ENCODE results near the gene REM2. TPM values are rescaled to one million over a fixed set of nuclear protein-coding genes. Genes with fewer than 3 reads are reported as not detected.
"Not testable (repeated sequence)": the region's sequence is repeated elsewhere in the genome, so short reads cannot be mapped to it uniquely, and the experiment has no call there.

The REM2 gene
- total RNA-seq, 1 donor from 2014 or later = 0.36 TPM

DNA sequence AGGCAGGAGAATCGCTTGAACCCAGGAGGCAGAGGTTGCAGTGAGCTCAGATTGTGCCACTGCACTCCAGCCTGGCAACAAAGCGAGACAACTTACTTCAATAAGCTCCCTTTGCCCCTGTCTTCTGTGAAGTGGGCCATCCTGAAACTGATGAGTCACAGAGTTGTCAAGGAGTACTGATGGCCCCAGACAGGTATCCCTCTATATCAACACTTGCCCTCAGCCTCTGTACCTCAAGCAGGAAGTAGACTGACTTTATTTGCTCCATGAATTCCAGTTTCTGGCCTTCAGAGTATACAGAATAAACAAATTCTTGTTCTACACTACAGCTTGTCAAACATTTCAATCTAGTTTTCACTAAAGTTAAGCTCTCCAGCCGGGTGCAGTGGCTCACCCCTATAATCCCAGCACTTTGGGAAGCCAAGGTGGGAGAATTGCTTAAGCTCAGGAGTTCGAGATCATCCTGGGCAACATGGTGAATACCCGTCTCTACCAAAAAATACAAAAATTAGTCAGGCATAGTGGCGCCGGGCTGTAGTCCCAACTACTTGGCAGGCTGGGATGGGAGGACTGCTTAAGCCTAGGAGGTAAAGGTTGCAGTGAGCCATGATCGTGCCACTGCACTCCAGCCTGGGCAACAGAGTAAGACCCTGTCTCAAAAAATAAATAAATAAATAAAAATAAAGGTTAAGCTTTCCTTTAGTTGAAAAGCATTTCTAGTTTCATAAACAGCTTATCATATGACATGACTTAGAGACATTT lies 27.9 kb upstream of the REM2 start:
- no peak overlapping the region for H3K27ac Mint-ChIP-seq (ENCODE audit: unreplicated experiment)
- no peaks in the 10 kb centered on the region for H3K9me3 Mint-ChIP-seq (ENCODE audit: unreplicated experiment)
- no peak for TF ChIP-seq CTCF (IDR thresholded peaks at IDR 0.05; ENCODE audit: unreplicated experiment)
- peaks cover 13% of the 10 kb centered on the region for H3K4me1 Mint-ChIP-seq (ENCODE audit: unreplicated experiment)
- H3K36me3 Mint-ChIP-seq (ENCODE audit: low read depth, unreplicated experiment) = no peaks in the 10 kb centered on the region
- H3K27me3 Mint-ChIP-seq (ENCODE audit: unreplicated experiment) = peaks cover 2% of the 10 kb centered on the region
- H3K4me3 Mint-ChIP-seq (ENCODE audit: unreplicated experiment) = no peak overlapping the region
- DNase-seq (ENCODE audit: low spot score) = no peak

DNA sequence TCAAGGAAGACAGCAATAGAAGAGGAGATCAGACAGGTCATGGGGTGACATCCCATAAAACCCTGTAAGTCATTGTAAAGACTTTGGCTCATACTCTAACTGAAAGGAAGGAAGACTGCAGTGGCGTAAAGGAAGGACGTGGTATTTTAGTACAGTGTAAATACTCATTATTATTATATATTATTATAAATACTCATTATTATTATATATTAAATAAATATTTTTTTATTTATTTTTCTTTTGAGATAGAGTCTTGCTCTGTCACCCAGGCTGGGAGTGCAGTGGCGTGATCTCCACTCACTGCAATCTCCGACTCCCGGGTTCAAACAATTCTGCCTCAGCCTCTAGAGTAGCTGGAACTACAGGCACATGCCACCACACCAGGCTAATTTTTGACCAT lies 26.6 kb upstream of the REM2 start:
- no peak for DNase-seq (ENCODE audit: low spot score)
- H3K27ac Mint-ChIP-seq (ENCODE audit: unreplicated experiment) = no peak overlapping the region
- no peaks in the 10 kb centered on the region for H3K36me3 Mint-ChIP-seq (ENCODE audit: low read depth, unreplicated experiment)
- H3K27me3 Mint-ChIP-seq (ENCODE audit: unreplicated experiment) = peaks cover 2% of the 10 kb centered on the region
- peaks cover 7% of the 10 kb centered on the region for H3K4me1 Mint-ChIP-seq (ENCODE audit: unreplicated experiment)
- TF ChIP-seq CTCF (IDR thresholded peaks at IDR 0.05; ENCODE audit: unreplicated experiment) = no peak
- H3K9me3 Mint-ChIP-seq (ENCODE audit: unreplicated experiment) = no peaks in the 10 kb centered on the region
- no peak overlapping the region for H3K4me3 Mint-ChIP-seq (ENCODE audit: unreplicated experiment)

DNA sequence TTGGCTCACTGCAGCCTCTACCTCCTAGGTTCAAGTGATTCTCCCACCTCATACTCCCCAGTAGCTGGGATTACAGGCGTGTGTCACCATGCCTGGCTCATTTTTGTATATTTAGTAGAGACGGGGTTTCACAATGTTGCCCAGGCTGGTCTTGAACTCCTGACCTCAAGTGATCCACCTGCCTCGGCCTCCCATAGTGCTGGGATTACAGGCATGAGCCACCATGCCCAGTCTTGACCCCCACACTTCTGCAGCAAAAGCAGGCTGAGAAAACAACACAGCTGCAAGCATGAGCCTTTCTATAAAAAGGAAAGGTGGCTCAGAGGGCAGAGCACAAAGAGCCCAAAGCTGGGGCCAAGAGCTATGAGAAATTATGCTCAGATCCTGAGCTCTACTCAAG lies 22.6 kb upstream of the REM2 start:
- H3K4me1 Mint-ChIP-seq (ENCODE audit: unreplicated experiment); H3K36me3 Mint-ChIP-seq (ENCODE audit: low read depth, unreplicated experiment); H3K27me3 Mint-ChIP-seq (ENCODE audit: unreplicated experiment); H3K4me3 Mint-ChIP-seq (ENCODE audit: unreplicated experiment); H3K9me3 Mint-ChIP-seq (ENCODE audit: unreplicated experiment); DNase-seq (ENCODE audit: low spot score); H3K27ac Mint-ChIP-seq (ENCODE audit: unreplicated experiment): not testable (repeated sequence)

DNA sequence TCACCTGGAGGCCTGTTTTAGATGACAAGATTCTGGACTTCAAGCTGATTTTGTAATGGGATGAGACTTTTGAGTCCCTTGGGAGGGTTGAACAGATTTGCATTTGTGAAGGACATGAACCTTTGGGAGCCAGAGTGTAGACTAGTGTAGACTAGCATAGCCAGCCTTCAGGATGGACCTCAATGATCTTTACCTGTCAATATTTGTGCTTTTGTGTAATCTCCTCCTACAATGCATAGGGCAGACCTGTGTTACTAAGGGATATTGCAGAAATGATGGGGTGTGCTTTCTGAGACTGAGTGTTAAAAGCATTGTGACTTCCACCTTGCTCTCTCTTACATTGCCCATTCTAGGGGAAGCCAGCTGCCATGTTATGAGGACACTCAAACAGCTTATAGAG lies 21.4 kb upstream of the REM2 start:
- Mint-ChIP-seq H3K27me3 (ENCODE audit: unreplicated experiment) (no peaks in the 10 kb centered on the region), H3K4me1 (ENCODE audit: unreplicated experiment) (peaks cover 8% of the 10 kb centered on the region), H3K36me3 (ENCODE audit: low read depth, unreplicated experiment) (no peaks in the 10 kb centered on the region), H3K9me3 (ENCODE audit: unreplicated experiment) (no peaks in the 10 kb centered on the region), H3K4me3 (ENCODE audit: unreplicated experiment) (no peak overlapping the region), H3K27ac (ENCODE audit: unreplicated experiment) (no peak overlapping the region)
- no peak for DNase-seq (ENCODE audit: low spot score)
- TF ChIP-seq CTCF (IDR thresholded peaks at IDR 0.05; ENCODE audit: unreplicated experiment) = no peak

DNA sequence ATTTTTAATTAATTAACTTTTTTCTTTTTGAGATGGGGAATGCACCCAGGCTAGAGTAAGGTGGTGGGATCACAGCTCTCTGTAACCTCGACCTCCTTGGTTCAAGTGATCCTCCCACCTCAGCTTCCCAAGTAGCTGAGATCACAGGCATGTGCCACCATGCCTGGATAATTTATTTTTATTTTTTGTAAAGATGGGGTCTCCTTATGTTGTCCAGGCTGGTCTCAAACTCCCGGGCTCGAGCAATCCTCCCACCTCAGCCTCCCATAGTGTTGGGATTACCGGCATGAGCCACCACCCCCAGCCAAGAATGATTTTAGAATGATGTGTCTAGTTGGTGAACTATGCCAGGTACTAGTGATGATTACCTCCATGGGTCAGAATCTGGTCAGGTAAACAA lies 18.0 kb upstream of the REM2 start:
- TF ChIP-seq CTCF (IDR thresholded peaks at IDR 0.05; ENCODE audit: unreplicated experiment) = no peak
- H3K9me3 Mint-ChIP-seq (ENCODE audit: unreplicated experiment) = no peaks in the 10 kb centered on the region
- peaks cover 10% of the 10 kb centered on the region for H3K4me1 Mint-ChIP-seq (ENCODE audit: unreplicated experiment)
- no peaks in the 10 kb centered on the region for H3K36me3 Mint-ChIP-seq (ENCODE audit: low read depth, unreplicated experiment)
- no peak for DNase-seq (ENCODE audit: low spot score)
- H3K27ac Mint-ChIP-seq (ENCODE audit: unreplicated experiment) = no peak overlapping the region
- no peak overlapping the region for H3K4me3 Mint-ChIP-seq (ENCODE audit: unreplicated experiment)
- H3K27me3 Mint-ChIP-seq (ENCODE audit: unreplicated experiment) = peaks cover 2% of the 10 kb centered on the region

Measured in endothelial cell (in vitro differentiated cells).